ENCODE results near the gene TSBP1. TPM values are rescaled to one million over a fixed set of nuclear protein-coding genes. Genes with fewer than 3 reads are reported as not detected.

TSBP1 gene
- total and polyA plus RNA-seq, 9 of the 15 experiments (the other 6 are each of a cell fraction or from before 2014, with no cell fraction given): not detected

- POLR2A ChIA-PET: no interaction called here
- H3K79me2 ChIP-seq (ENCODE audit: control insufficient read depth, insufficient read depth, low read length): no peaks in the 10 kb centered on the region
- WGBS (ENCODE audit: insufficient coverage, low coverage, missing lambda C conversion rate): 0% methylated on average over 1 of the region's 2 CpGs
- no peaks in the 10 kb centered on the region for H4K20me1 ChIP-seq (replicated peaks; ENCODE audit: control insufficient read depth, insufficient read depth, low read length)
- no TSS peak for BruUV-seq (replicated peaks)
- H3K4me1 ChIP-seq (replicated peaks in 1 of 2; ENCODE audit: control insufficient read depth in 2 of 2, insufficient read depth in 2 of 2, low read length in 2 of 2): no peaks in the 10 kb centered on the region
- CTCF ChIA-PET (ENCODE audit: low intra/inter-chr PET ratio): interaction anchor here (0.6 kb wide), 1 partner anchor 1512 kb away, joined by 3 read pairs; no protein-coding TSS in a partner anchor
- no peaks in the 10 kb centered on the region for H3K36me3 ChIP-seq (ENCODE audit: control insufficient read depth, insufficient read depth, low read length)
- H3K27me3 ChIP-seq (ENCODE audit: control insufficient read depth in 2 of 2, insufficient read depth in 2 of 2, low read length in 2 of 2): peaks cover 5 to 13% of the 10 kb centered on the region in 2 experiments
- intact Hi-C loops (cut with micrococcal nuclease): loop anchor here (5.0 kb wide), 2 partner anchors 455 to 550 kb away; no protein-coding TSS in a partner anchor
- no peak overlapping the region for H3K4me2 ChIP-seq (ENCODE audit: insufficient read depth, low read length)
- in situ Hi-C loops (cut with MboI): loop anchor here (5.0 kb wide), 1 partner anchor 545 kb away; no protein-coding TSS in a partner anchor
- no peak overlapping the region for H3K4me3 ChIP-seq
- H3K9me3 ChIP-seq (replicated peaks; ENCODE audit: control insufficient read depth, insufficient read depth, low read depth, low read length): 0 out of 2 replicates have a peak, but pooled peaks cover 3% of the 10 kb centered on the region
- FAIRE-seq (no peak), ATAC-seq (no peak), DNase-seq (ENCODE audit: extremely low read depth in 1 of 4, low spot score in 3 of 4) (no peak)
- H2AFZ ChIP-seq (ENCODE audit: low read depth, low read length): no peak overlapping the region
- no peak overlapping the region for H3K9ac ChIP-seq (ENCODE audit: insufficient read depth in 1 of 2, low read depth in 2 of 2, low read length in 2 of 2)
- TF ChIP-seq SIN3B (IDR thresholded peaks at IDR 0.05; ENCODE audit: low read depth) (no peak), ZNF24 (IDR thresholded peaks at IDR 0.05) (no peak), PTBP1 (IDR thresholded peaks at IDR 0.05; ENCODE audit: low read depth, low read length) (no peak), SREBF2 (CRISPR knock-in tag; IDR thresholded peaks at IDR 0.05) (no peak), NR0B1 (IDR thresholded peaks at IDR 0.05; ENCODE audit: partially characterized antibody) (no peak), ZNF655 (CRISPR knock-in tag; IDR thresholded peaks at IDR 0.05) (no peak), MXI1 (IDR thresholded peaks at IDR 0.05; ENCODE audit: low read depth, low read length) (no peak)
- no peak overlapping the region for H3K27ac ChIP-seq (ENCODE audit: extremely low read depth, low read depth, low read length)
- H3K9me1 ChIP-seq (ENCODE audit: control insufficient read depth, insufficient read depth, low read length): no peaks in the 10 kb centered on the region
Measured at GRCh38 chr6:32247401-32247800, 124.3 kb downstream of the TSBP1 start.

All from K562 (cell line).